Breast epithelium (tissue), 4 donors: Measurements from ENCODE around the gene SUGP2. TPM values are rescaled to one million over a fixed set of nuclear protein-coding genes. Genes with fewer than 3 reads are reported as not detected.

Experiments
- DNase-seq, 2 donors: peaks; one replicate each; pipeline ENCODE4 v3.0.0-alpha.2; 2019; ENCODE audit warnings: low spot score in 2 of 2
- H3K27ac ChIP-seq, 2 donors: fragments of 200-600 bp; sonication (generic) in 1 of 2; one replicate each; pipeline ENCODE4 v1.5.1; 2016 to 2019; ENCODE audit warnings: mild to moderate bottlenecking in 1 of 2
- H3K27me3 ChIP-seq, 2 donors: fragments of 200-600 bp; sonication (generic) in 1 of 2; one replicate each; pipeline versions ENCODE4 v1.5.1 to v1.6.0; 2017 to 2019; ENCODE audit warnings: control low read depth in 1 of 2, mild to moderate bottlenecking in 1 of 2
- H3K36me3 ChIP-seq: fragments of 200-600 bp; one replicate; pipeline ENCODE4 v1.5.1; 2019
- H3K4me1 ChIP-seq, 2 donors: fragments of 200-600 bp; sonication (generic); one replicate each; pipeline ENCODE4 v1.5.1; 2016 to 2019; ENCODE audit warnings: control low read depth in 1 of 2
- H3K4me3 ChIP-seq, 3 donors: fragments of 200-600 bp; sonication (generic); 1 replicate in 2 of 3; 2 replicates in 1 of 3; pipeline ENCODE4 v1.5.1; 2016 to 2019; ENCODE audit warnings: mild to moderate bottlenecking in 3 of 3, moderate library complexity in 2 of 3
- H3K9me3 ChIP-seq, 2 donors: fragments of 200-600 bp; sonication (generic) in 1 of 2; one replicate each; pipeline ENCODE4 v1.5.1; 2016 to 2019; ENCODE audit warnings: control low read depth in 1 of 2
- POLR2A ChIP-seq: fragments of 450-650 bp; IDR thresholded peaks from one replicate; pipeline ENCODE4 v1.6.1; 2016; ENCODE audit warnings: antibody characterized with exemption, mild to moderate bottlenecking, moderate library complexity
- POLR2AphosphoS5 ChIP-seq, 3 donors: sonication (generic); formaldehyde crosslinking; IDR thresholded peaks; one replicate each; pipeline ENCODE4 v1.6.1; 2017; ENCODE audit warnings: antibody characterized with exemption in 3 of 3
- intact Hi-C: fragments of 100-400 bp; cut with DNase I; formaldehyde crosslinking; loops from one replicate; pipeline ENCODE4 v1.15.1; 2023; ENCODE audit warnings: low total_unique reads
- total RNA-seq, 3 donors: library from RNA; depleted of rRNA; stranded (reverse); fragments of >200 nt; gene quantifications; one replicate each; pipeline ENCODE4 v1.1.0, GENCODE V29; 2016
- TF ChIP-seq, protein P1 (sequence below), 3 donors: fragments of 450-650 bp; IDR thresholded peaks; one replicate each; pipeline ENCODE4 v1.5.1; 2016 to 2017; ENCODE audit warnings: antibody characterized with exemption in 3 of 3, mild to moderate bottlenecking in 3 of 3, moderate library complexity in 3 of 3

SUGP2 gene
- total RNA-seq, 3 donors from 2014 or later, result 27.8 to 58.1 (median 56.0) TPM

DNA sequence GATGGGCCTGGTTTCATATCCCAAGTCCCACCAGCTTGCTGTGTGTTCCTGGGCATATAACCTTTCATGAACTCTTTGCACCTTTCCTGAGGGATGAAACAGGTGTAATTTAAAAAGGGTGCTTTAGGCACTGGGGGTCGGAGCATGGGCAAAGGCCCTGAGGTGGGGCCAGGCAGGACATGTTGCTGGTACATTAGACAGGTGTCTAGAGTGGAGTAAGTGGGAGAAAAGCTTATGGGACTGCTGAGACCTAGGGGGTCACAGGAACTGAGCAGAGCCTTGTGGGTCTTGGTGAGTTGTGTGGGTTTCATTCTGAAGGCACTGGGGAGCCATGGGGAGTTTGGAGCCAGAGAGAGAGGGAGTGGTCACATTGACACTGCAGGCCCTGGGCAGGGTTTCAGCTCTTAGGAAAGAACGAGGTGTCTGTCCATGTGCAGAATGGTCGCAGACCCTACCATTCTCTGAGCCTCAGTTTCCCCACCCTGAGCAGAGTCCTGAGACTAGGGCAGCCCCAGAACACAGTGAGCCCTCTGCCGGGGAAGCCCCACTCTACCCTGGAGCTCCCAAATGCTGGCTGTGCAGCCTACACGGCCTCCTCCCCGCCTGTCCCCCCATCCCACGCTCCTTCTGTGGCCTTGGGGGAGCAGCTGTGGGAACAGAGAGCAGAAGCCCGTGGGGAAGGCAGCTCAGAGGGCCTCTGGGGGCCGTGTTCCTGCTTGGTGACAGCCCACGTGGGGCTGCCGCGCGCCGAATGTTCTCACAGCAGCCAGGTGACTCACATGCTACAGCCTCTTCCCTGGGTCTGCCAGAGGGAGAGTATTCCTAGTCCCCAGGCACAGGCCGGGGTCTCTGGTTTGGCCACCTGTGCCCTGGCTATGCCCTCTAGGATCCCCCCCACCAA is 85.0 kb downstream of the SUGP2 start:
- Histone ChIP-seq H3K4me3 (no peak overlapping the region), H3K4me1 (no peaks in the 10 kb centered on the region), H3K36me3 (no peaks in the 10 kb centered on the region), H3K27ac (no peak overlapping the region), H3K9me3 (no peaks in the 10 kb centered on the region), H3K27me3 (no peaks in the 10 kb centered on the region)
- DNase-seq, result no peak
- TF ChIP-seq POLR2AphosphoS5 (IDR thresholded peaks at IDR 0.05) (no peak), POLR2A (no peak)
- TF ChIP-seq, protein P1, sequence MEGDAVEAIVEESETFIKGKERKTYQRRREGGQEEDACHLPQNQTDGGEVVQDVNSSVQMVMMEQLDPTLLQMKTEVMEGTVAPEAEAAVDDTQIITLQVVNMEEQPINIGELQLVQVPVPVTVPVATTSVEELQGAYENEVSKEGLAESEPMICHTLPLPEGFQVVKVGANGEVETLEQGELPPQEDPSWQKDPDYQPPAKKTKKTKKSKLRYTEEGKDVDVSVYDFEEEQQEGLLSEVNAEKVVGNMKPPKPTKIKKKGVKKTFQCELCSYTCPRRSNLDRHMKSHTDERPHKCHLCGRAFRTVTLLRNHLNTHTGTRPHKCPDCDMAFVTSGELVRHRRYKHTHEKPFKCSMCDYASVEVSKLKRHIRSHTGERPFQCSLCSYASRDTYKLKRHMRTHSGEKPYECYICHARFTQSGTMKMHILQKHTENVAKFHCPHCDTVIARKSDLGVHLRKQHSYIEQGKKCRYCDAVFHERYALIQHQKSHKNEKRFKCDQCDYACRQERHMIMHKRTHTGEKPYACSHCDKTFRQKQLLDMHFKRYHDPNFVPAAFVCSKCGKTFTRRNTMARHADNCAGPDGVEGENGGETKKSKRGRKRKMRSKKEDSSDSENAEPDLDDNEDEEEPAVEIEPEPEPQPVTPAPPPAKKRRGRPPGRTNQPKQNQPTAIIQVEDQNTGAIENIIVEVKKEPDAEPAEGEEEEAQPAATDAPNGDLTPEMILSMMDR (IDR thresholded peaks at IDR 0.05), result no peak
- intact Hi-C loops, result no loop called here

DNA sequence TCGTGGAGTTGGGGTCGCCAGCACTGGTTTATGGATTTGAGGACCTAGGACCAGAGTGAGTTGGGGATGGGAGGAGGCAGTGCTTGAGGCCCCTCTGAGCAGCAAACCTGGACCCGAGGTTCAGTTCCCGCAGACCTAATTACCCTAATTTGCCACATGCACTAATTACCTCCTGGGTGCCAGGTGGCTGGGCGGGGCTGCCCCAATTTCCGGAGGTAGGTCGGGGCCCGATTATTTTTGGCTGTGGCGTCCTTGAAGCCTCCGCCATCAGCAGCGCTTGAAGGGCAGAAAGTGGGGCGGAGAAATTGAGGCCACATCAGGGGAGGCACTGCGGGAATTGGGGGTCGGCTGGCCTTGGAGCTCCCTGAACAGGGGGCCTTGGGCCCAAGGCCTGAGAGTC is 86.4 kb downstream of the SUGP2 start:
- Histone ChIP-seq H3K9me3 (no peaks in the 10 kb centered on the region), H3K27me3 (no peaks in the 10 kb centered on the region), H3K36me3 (no peaks in the 10 kb centered on the region), H3K4me1 (no peaks in the 10 kb centered on the region), H3K4me3 (no peak overlapping the region), H3K27ac (no peak overlapping the region)
- no peak for DNase-seq
- intact Hi-C loops, result no loop called here
- TF ChIP-seq, protein P1 (IDR thresholded peaks at IDR 0.05), result no peak
- TF ChIP-seq POLR2A (no peak), POLR2AphosphoS5 (IDR thresholded peaks at IDR 0.05) (no peak)

DNA sequence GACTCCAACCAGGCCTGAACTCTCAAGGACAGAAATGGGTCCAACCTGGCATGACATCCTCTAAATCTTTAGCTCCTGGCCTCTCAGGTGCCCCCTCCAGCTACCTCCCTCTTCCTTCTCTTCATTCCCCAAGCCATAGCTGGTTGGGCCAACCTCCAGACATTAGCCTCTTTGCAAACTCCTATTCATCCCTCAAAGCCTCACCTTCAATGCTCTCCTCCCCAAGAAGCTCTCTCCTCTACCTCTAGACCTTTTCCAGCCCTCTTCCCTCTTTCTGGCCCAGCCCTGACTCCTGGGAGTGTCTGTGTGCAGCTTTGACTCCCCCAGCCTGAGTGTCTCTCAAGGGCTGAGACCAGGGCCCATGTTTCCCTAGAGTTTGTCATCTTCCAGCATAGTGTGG is 87.0 kb downstream of the SUGP2 start:
- intact Hi-C loops, result no loop called here
- TF ChIP-seq, protein P1 (IDR thresholded peaks at IDR 0.05), result no peak
- TF ChIP-seq POLR2A (no peak), POLR2AphosphoS5 (IDR thresholded peaks at IDR 0.05) (no peak)
- no peaks in the 10 kb centered on the region for H3K27me3 ChIP-seq

DNA sequence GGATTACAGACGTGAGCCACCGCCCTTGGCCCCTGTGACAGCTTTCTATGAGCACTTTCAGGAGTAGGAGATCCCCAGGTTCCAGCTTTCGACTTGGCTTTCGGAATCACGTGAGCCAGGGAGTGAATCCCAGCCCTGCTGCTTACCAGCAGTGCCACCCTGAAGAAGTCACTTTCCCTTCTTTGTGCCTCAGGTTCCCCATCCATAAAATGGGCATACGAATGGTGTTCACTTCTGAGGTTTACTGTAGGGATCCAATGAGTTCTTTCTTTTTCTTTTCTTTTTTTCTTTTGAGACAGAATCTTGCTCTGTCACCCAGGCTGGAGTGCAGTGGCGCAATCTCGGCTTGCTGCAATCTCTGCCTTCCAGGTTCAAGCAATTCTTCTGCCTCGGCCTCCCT is 88.0 kb downstream of the SUGP2 start:
- intact Hi-C loops, result no loop called here
- Histone ChIP-seq H3K27ac (no peak overlapping the region), H3K4me3 (no peak overlapping the region), H3K9me3 (no peaks in the 10 kb centered on the region), H3K27me3 (no peaks in the 10 kb centered on the region), H3K4me1 (no peaks in the 10 kb centered on the region), H3K36me3 (no peaks in the 10 kb centered on the region)
- TF ChIP-seq POLR2AphosphoS5 (IDR thresholded peaks at IDR 0.05) (no peak), POLR2A (no peak)
- TF ChIP-seq, protein P1 (IDR thresholded peaks at IDR 0.05), result no peak
- DNase-seq, result no peak

More for the DNA sequence above, 87.0 kb downstream of the SUGP2 start:
- H3K36me3 ChIP-seq, result no peaks in the 10 kb centered on the region
- no peak overlapping the region for H3K4me3 ChIP-seq
- no peaks in the 10 kb centered on the region for H3K9me3 ChIP-seq
- H3K4me1 ChIP-seq, result no peaks in the 10 kb centered on the region
- no peak overlapping the region for H3K27ac ChIP-seq
- no peak for DNase-seq

DNA sequence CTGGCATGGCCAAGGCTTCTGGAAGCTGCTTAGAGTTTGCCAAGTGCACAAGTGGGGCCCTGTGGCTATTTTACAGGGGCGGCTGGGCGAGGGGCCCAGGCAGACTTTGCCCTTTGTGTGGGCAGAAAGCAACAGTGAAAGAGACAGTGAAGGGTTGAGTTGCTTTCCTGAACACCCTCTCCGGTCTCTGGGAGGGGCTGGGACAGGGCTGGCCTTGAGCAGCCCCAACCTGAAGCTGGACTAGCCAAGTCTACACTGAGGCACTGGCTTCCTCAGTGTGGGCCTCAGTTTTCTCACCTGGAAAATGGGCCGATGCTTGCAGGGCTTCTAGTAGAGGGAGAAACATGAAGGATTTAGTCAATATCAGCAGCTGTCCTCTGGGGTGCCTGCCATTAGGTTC is 89.9 kb downstream of the SUGP2 start:
- DNase-seq, result no peak
- H3K27ac ChIP-seq, result no peak overlapping the region
- no peak for TF ChIP-seq POLR2A
- TF ChIP-seq, protein P1 (IDR thresholded peaks at IDR 0.05), result no peak
- TF ChIP-seq POLR2AphosphoS5 (IDR thresholded peaks at IDR 0.05), result no peak
- H3K4me1 ChIP-seq, result peaks cover 0 to 4% of the 10 kb centered on the region in 2 donors
- H3K36me3 ChIP-seq, result no peaks in the 10 kb centered on the region
- intact Hi-C loops, result no loop called here
- no peak overlapping the region for H3K4me3 ChIP-seq
- no peaks in the 10 kb centered on the region for H3K27me3 ChIP-seq
- no peaks in the 10 kb centered on the region for H3K9me3 ChIP-seq
